ENCODE data around the gene VGLL4.

- TF ChIP-seq EZH2 (IDR thresholded peaks at IDR 0.05) (no peak), CTCF (IDR thresholded peaks at IDR 0.05) (no peak), EZH2phosphoT487 (IDR thresholded peaks at IDR 0.05) (no peak)
These were observed 101.2 kb downstream of the VGLL4 start for GRCh38 chr3:11542551-11542950.

Data from neural progenitor cell (in vitro differentiated cells).